Renal cortex interstitium (tissue), 11 donors: ENCODE results near the gene IFFO2. TPM values are rescaled to one million over a fixed set of nuclear protein-coding genes. Genes with fewer than 3 reads are reported as not detected.

Experiments used
- DNase-seq, 11 donors: peaks; one replicate each; pipeline ENCODE4 v3.0.0-alpha.2; 2013; ENCODE audit warnings: low read depth in 9 of 11, low spot score in 4 of 11; ENCODE audit errors: extremely low read depth in 1 of 11
- polyA plus RNA-seq, 3 donors: library from polyadenylated mRNA; unstranded; fragments of 120-200 nt; gene quantifications; one replicate each; pipeline ENCODE4 v1.2.1, GENCODE V29; 2013; ENCODE audit not compliant: insufficient read length in 3 of 3

The IFFO2 gene
- polyA plus RNA-seq, 3 donors = 24.3 to 31.9 (median 25.6) TPM

GRCh38 chr1:18885311-18886002 is 71.0 kb downstream of the IFFO2 start:
- DNase-seq = no peak

- no peak for DNase-seq
These were observed 71.7 kb downstream of the IFFO2 start for GRCh38 chr1:18884727-18885126.

- DNase-seq = no peak
These were observed 72.1 kb downstream of the IFFO2 start for GRCh38 chr1:18884419-18884717.

GRCh38 chr1:18883636-18884418 is 72.6 kb downstream of the IFFO2 start:
- DNase-seq = peak in 3 of 11 donors; percentile 40 to 56 (median 49)

GRCh38 chr1:18883079-18883478 is 73.4 kb downstream of the IFFO2 start:
- no peak for DNase-seq

GRCh38 chr1:18882486-18882885 is 74.0 kb downstream of the IFFO2 start:
- DNase-seq = no peak

- no peak for DNase-seq
These were observed 74.6 kb downstream of the IFFO2 start for GRCh38 chr1:18881642-18882431.

GRCh38 chr1:18881164-18881563 is 75.3 kb downstream of the IFFO2 start:
- DNase-seq = no peak

- DNase-seq = no peak
These were observed 75.9 kb downstream of the IFFO2 start for GRCh38 chr1:18880585-18880984.

- peak in 6 of 11 donors; percentile 48 to 64 (median 56) for DNase-seq
These were observed 76.6 kb downstream of the IFFO2 start for GRCh38 chr1:18879791-18880309.

- DNase-seq = no peak
These were observed 77.2 kb downstream of the IFFO2 start for GRCh38 chr1:18879215-18879790.

GRCh38 chr1:18878538-18879214 is 77.8 kb downstream of the IFFO2 start:
- DNase-seq = no peak

GRCh38 chr1:18877282-18877681 is 79.2 kb downstream of the IFFO2 start:
- no peak for DNase-seq

GRCh38 chr1:18876210-18876609 is 80.3 kb downstream of the IFFO2 start:
- DNase-seq = no peak

- DNase-seq = no peak
These were observed 80.7 kb downstream of the IFFO2 start for GRCh38 chr1:18875796-18876128.

GRCh38 chr1:18875107-18875795 is 81.2 kb downstream of the IFFO2 start:
- DNase-seq = peak; percentile 57 to 83 (median 77)

- no peak for DNase-seq
These were observed 81.9 kb downstream of the IFFO2 start for GRCh38 chr1:18874600-18874999.

GRCh38 chr1:18874036-18874435 is 82.4 kb downstream of the IFFO2 start:
- no peak for DNase-seq
